Activated T-helper 1 cell treated with anti-CD3 and anti-CD28 coated beads, Interleukin-12 subunit alpha, Interleukin-12 subunit beta, Interleukin-2, Interleukin-4 antibody, amounts not matched to agents 30 ng/mL and 10 ng/mL and 1 ng/mL, durations not matched to agents 14 hours and 24 hours and 36 hours (primary cell): ENCODE measurements around the gene PWWP2B. TPM values are rescaled to one million over a fixed set of nuclear protein-coding genes. Genes with fewer than 3 reads are reported as not detected.
A peak's percentile ranks its signal among the peaks of the same experiment; 100 is the strongest.

Experiments used
- DNase-seq: peaks from one replicate; pipeline ENCODE4 v3.0.0; 2021; ENCODE audit warnings: low spot score
- H3K27ac Mint-ChIP-seq: one replicate; pipeline ENCODE4 v1.8.0; 2021; ENCODE audit warnings: mild to moderate bottlenecking, mixed read lengths
- H3K27me3 Mint-ChIP-seq: one replicate; pipeline ENCODE4 v1.8.0; 2022; ENCODE audit warnings: mild to moderate bottlenecking, moderate library complexity, mixed read lengths; ENCODE audit not compliant: insufficient read depth
- H3K36me3 Mint-ChIP-seq: one replicate; pipeline ENCODE4 v1.8.0; 2021; ENCODE audit warnings: low read depth, mixed read lengths
- H3K4me1 Mint-ChIP-seq: one replicate; pipeline ENCODE4 v1.8.0; 2021; ENCODE audit warnings: low read depth, mixed read lengths
- H3K4me3 Mint-ChIP-seq: one replicate; pipeline ENCODE4 v1.8.0; 2021; ENCODE audit warnings: mild to moderate bottlenecking, moderate library complexity, mixed read lengths
- H3K9me3 Mint-ChIP-seq: one replicate; pipeline ENCODE4 v1.8.0; 2021; ENCODE audit warnings: mixed read lengths
- intact Hi-C: fragments of 100-400 bp; cut with micrococcal nuclease; formaldehyde crosslinking; loops from one replicate; pipeline ENCODE4 v1.15.1; 2024
- total RNA-seq: library from RNA; stranded (reverse); gene quantifications from 2 replicates; pipeline ENCODE4 v1.2.3, GENCODE V29; 2022

PWWP2B gene
- total RNA-seq, 1 donor from 2014 or later, result 4.1 TPM

DNA sequence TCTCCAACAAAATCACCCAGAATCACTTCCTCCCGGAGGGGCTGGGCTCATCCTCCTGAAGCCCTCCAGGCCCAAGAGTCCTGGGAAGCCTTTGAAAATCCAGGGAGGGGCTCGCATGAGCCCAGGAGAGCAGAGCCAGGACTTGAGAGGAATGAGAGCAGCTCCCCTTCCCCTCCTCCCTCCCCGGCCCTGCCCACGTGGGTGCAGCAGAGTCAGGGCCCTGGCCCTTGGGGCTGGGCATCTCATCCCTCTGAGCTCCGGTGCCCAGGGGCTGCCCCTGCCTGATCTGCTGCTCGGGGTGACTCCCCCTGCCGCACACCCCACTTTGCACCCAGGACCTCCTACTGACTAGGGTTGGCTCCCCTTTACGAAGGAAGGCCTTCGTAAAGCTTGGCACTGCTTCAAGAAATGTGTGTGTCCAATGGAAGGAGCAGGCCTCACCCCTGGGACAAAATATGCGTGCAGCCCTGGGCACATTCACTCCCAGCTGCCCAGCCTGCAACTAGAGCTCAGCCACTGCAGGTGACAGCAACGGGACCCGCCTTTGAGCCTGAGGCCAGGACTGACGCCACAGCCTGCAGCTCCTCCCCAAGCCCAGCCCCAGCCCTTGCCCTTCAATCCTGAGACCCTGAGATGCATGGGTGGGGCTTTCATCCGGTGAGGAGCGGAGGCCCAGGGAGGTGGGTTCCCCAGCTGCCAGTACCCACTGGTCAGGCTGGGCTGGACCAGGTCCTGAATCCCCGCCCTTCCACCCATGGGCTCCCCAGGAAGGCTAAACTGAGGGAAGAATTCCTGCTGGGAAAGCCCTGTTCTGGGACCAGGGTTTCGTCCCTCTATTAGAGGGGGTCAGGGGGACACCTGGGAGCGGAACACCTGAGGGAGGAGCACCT is 21.8 kb downstream of the PWWP2B start:
- Mint-ChIP-seq H3K27ac (no peak overlapping the region), H3K4me1 (peaks cover 5% of the 10 kb centered on the region), H3K9me3 (no peaks in the 10 kb centered on the region), H3K36me3 (peaks cover 5% of the 10 kb centered on the region), H3K4me3 (no peak overlapping the region), H3K27me3 (no peaks in the 10 kb centered on the region)
- no peak for DNase-seq
- intact Hi-C loops, result no loop called here

DNA sequence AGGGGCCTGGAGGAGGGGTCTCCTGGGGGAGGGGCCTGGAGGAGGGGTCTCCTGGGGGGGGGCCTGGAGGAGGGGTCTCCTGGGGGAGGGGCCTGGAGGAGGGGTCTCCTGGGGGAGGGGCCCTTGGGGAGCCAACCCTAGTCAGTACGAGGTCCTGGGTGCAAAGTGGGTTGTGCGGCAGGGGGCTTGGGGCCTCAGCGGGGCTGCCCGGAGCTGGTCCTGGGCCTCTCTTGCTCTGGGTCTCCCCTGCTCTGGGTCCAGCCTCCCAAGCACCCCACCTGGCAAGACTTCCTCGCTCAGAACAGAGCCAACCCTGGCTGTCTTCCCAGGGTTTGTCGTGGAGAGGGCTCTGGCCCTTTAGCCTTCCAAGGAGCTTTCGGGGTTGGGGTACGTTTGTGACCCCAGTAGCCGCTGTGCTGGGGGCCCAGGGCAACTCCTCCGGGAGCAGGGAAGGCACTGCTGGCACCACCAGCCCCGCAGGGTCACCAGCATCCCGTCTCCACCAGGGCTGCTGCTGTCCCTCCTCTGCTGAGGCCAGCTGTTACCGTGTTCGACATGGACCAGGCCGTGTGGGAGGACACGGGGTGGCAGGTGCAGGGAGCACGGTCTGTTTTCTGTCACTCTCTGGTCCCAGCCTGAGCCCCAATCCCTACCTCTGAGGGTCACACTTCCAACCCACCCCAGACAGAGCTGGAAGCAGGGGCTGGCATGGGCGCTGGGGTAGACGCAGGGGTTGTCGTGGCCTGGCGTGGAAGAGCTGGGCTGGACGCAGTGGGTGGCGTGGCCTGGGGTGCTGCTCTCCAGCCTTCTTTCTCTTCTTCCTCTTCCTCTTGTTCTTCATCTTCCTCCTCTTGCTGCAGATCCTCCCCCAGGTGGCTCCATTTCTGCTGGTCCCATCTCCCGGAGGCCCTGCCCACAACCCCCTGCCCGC is 22.8 kb downstream of the PWWP2B start:
- Mint-ChIP-seq H3K9me3 (no peaks in the 10 kb centered on the region), H3K27me3 (no peaks in the 10 kb centered on the region), H3K4me1 (peaks cover 5% of the 10 kb centered on the region), H3K4me3 (no peak overlapping the region), H3K36me3 (peaks cover 5% of the 10 kb centered on the region), H3K27ac (no peak overlapping the region)
- intact Hi-C loops, result no loop called here
- DNase-seq, result no peak

DNA sequence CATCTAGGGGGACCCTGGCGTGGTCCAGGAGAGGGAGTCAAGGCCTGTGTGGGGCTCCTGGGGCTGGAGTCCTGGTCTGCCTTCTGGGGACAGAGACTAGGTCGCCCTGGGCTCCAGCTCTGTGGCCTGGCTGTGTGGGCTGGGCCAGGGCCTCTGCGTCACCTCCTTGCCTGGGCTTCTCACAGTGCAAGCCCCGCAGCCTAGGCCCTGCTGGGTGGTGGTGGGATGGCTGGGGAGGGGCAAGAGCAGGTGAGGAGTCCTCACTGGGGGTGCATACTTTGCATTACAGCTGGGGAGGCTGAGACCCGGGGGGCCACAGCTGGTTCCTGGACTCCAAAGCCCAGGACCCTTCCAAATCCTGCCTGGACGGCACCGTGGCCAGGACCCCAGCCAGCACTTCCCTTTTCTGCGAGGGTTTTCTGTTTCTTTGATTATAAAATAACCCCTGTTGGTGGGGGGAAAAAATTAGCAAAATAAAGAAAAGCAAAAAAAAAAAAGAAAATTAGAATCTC is 23.5 kb downstream of the PWWP2B start:
- DNase-seq, result no peak
- intact Hi-C loops, result no loop called here
- peaks cover under 1% of the 10 kb centered on the region for H3K36me3 Mint-ChIP-seq
- no peaks in the 10 kb centered on the region for H3K9me3 Mint-ChIP-seq
- H3K27me3 Mint-ChIP-seq, result no peaks in the 10 kb centered on the region
- no peak overlapping the region for H3K4me3 Mint-ChIP-seq
- no peak overlapping the region for H3K27ac Mint-ChIP-seq
- H3K4me1 Mint-ChIP-seq, result peaks cover 5% of the 10 kb centered on the region

DNA sequence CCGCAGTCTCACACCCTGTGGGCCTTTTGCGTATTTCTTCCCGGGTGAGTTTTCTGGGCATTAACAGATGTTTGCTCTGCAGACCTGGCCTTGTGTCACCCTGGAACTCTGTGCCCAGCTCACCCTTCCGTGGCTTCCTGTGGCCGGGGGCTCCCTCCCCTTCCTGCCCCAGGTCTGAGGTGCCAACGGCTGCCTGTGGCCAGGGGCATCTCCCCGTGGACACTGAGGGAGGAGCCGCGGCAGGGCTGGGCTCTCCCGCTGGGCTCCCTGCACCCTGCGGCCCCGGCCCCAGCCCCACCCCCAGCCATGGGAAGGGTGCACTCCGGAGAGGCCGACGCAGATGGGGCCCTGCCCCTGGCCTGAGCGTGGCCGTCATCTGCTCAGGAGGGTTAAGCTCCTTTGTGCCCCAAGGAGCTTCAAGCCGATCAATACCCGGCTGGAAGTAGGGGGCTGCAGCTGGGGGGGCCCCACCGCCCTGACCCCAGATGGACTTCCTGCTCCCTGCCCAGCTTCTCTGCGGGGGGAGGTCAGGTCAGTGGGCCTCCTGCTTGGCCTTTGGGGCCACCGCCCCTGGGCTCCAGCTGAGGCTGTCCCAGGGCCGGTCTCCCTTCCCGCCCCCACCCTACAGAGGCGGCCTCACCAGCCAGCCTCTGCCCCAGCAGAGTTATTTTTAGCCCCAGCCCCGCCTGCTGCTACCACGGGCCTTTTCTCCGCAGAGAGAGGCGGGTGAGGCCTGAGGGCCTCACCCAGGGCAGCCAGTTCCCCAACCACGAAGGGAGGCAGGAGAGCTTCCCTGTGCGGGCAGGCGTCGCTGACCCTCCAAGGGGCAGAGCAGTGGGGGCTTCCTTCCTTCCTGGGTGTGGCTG is 24.2 kb downstream of the PWWP2B start:
- Mint-ChIP-seq H3K9me3 (no peaks in the 10 kb centered on the region), H3K4me3 (no peak overlapping the region), H3K27me3 (no peaks in the 10 kb centered on the region), H3K27ac (no peak overlapping the region), H3K36me3 (no peaks in the 10 kb centered on the region), H3K4me1 (peaks cover 5% of the 10 kb centered on the region)
- intact Hi-C loops, result no loop called here
- no peak for DNase-seq

DNA sequence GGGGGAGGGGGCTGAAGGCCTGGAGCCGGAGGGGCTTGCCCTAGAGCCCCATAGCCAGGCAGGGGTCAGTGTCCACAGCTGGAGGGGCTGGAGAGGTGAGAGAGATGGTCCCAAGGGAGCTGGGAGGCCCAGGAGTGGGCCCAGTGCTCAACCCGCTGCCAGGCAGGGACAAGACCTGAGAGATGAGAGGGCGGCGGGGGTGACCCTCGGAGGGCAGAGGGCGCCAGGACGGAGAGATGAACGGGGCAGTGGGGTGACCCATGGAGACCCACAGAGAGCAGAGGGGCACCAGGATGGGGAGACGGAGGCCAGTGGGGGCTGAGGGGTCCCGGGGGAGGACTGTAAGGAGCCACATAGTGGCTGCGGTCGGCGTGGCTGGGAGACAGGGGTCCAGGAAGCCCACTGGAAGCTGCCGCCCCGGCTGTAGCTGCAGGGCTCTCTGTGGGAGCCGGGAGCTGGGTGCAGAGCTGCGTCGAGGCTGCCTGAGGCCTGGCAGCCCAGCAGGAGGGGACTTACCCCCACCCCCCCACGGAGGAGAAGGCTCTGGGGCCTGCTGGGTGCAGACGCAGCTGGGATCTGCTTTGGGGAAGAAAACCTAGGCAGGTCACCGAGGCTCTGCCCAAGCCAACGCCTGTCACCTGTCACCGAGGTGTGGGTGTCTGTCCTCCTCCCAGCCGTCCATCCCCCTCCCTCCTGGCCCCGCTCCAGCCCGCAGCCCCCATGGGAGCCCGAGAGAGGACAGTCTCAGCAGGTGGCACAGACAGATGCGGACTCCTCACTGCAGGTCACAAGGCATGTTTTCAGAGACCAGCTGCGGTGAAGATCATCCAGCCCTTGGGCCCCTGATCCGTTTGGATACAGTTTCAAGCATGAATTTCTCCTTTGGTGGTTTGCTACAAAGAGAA is 25.1 kb downstream of the PWWP2B start:
- no peak overlapping the region for H3K27ac Mint-ChIP-seq
- H3K9me3 Mint-ChIP-seq, result no peaks in the 10 kb centered on the region
- no peaks in the 10 kb centered on the region for H3K27me3 Mint-ChIP-seq
- DNase-seq, result no peak
- H3K4me1 Mint-ChIP-seq, result peaks cover 5% of the 10 kb centered on the region
- H3K36me3 Mint-ChIP-seq, result no peaks in the 10 kb centered on the region
- intact Hi-C loops, result loop anchor here (2.0 kb wide), 1 partner anchor 25 kb away; no protein-coding TSS in a partner anchor
- H3K4me3 Mint-ChIP-seq, result no peak overlapping the region

DNA sequence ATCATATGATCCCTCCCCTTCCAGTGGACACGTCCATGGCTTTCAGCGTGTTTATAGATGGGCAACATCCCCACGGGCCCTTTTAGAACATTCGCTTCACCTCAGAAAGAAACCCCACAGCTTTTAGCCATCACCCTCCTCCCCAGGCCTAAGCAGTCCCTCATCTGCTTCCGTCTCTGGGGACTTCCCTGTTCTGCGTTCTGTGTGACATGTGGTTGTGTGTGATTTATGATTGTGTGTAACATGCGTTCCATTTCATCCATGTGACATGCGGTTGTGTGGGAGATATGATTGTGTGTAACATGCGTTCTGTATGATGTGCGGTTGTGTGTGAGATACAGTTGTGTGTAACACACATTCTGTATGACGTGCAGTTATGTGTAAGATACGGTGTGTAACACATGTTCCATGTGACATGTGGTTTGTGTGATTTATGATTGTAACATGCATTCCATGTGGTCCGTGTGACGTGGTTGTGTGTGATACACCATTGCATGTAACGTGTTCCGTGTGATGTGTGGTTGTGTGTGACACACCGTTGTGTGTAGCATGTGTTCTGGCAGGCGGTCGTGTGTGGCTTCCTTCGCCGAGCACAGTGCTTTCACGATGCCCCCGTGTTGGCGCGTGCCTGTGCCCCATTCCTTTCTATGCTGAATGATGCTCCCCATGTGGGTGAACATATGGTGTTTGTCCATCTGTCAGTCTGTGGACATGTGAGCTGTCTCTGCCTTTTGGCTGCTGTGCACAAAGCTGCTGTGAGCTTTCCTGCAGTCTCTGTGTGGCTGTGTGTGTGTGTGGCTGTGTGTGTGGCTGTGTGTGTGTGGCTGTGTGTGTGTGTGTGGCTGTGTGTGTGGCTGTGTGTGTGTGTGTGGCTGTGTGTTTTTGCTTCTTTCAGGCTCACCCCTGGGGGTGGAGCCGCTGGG is 26.2 kb downstream of the PWWP2B start:
- H3K36me3 Mint-ChIP-seq, result no peaks in the 10 kb centered on the region
- H3K4me3 Mint-ChIP-seq, result no peak overlapping the region
- peaks cover 5% of the 10 kb centered on the region for H3K4me1 Mint-ChIP-seq
- intact Hi-C loops, result loop anchor here (2.0 kb wide), 1 partner anchor 24 kb away; no protein-coding TSS in a partner anchor
- DNase-seq, result no peak
- peak overlapping the region; percentile 7 for H3K27ac Mint-ChIP-seq
- H3K9me3 Mint-ChIP-seq, result no peaks in the 10 kb centered on the region
- H3K27me3 Mint-ChIP-seq, result no peaks in the 10 kb centered on the region

DNA sequence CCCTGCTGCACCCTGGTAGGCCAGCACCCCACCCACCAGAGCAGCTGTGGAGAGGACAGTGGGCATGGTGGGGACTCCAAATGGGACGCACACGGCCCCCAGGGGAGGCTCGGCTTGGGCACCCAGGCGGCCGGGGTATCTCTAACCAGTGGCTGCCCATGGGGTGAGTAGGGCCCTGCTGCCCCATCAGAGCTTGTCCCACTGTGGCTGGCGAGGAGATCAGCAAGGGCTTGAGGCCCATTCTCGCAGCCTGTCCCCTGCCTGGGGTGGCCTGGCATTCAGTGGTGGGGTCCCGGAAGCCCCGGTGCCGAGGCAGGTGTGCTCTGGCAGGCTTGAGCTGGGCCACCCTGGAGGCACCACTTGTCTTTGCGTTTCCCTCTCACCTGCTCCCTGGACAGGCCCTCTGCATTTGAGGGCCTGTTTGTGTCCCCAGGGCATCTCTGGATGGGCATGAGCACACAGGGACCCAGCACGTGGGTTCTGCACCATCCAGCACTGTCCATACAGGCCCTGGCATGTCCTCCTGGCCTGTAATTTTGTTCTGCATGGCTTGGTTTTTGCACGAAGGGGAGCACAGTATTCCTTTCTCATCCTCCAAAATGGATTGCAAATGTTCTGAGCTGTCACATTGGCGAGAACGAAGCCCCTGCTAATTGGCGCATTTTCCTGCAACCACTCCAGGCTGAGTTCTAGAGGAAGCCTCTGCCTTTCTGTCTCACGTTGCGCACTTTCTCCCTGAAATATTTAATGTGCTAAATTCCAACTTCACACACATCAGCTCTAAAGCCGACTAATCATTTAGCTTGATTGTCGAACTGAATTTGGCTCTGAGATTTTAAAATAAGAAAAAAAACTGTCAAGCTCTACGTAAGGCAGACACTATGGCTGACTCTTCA is 27.2 kb downstream of the PWWP2B start:
- H3K4me1 Mint-ChIP-seq, result peaks cover 5% of the 10 kb centered on the region
- intact Hi-C loops, result loop anchor here (2.0 kb wide), 1 partner anchor 23 kb away; no protein-coding TSS in a partner anchor
- H3K4me3 Mint-ChIP-seq, result no peak overlapping the region

DNA sequence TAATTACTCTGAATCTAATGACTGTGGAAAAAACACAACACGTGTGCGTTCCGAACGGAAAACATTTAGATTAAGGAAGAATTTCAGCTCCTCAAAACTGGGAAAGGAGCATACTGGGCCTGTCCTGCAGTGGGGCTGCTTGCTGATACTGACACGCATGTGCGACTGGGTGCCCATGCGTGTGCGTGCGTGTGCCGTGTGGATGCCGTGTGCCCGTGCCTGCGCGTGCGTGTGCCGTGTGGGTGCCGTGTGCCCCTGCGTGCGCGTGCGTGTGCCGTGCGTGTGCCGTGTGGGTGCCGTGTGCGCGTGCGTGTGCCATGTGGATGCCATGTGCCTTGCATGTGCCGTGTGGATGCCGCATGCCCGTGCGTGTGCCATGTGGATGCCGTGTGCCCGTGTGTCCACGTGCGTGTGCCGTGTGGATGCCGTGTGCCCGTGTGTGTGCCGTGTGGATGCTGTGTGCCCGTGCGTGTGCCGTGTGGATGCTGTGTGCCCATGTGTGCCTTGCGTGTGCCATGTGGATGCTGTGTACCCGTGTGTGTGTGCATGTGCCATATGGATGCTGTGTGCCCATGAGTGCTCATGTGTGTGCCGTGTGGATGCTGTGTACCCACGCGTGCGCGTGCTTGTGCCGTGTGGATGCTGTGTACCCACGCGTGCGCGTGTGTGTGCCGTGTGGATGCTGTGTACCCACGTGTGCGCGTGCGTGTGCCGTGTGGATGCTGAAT is 28.2 kb downstream of the PWWP2B start:
- intact Hi-C loops, result no loop called here
- H3K9me3 Mint-ChIP-seq, result no peaks in the 10 kb centered on the region
- H3K27me3 Mint-ChIP-seq, result no peaks in the 10 kb centered on the region
- no peak overlapping the region for H3K27ac Mint-ChIP-seq
- peaks cover 8% of the 10 kb centered on the region for H3K4me1 Mint-ChIP-seq
- no peak for DNase-seq
- H3K4me3 Mint-ChIP-seq, result no peak overlapping the region
- no peaks in the 10 kb centered on the region for H3K36me3 Mint-ChIP-seq

More for the DNA sequence above, 27.2 kb downstream of the PWWP2B start:
- Mint-ChIP-seq H3K27ac (no peak overlapping the region), H3K36me3 (no peaks in the 10 kb centered on the region), H3K27me3 (no peaks in the 10 kb centered on the region), H3K9me3 (no peaks in the 10 kb centered on the region)
- no peak for DNase-seq

DNA sequence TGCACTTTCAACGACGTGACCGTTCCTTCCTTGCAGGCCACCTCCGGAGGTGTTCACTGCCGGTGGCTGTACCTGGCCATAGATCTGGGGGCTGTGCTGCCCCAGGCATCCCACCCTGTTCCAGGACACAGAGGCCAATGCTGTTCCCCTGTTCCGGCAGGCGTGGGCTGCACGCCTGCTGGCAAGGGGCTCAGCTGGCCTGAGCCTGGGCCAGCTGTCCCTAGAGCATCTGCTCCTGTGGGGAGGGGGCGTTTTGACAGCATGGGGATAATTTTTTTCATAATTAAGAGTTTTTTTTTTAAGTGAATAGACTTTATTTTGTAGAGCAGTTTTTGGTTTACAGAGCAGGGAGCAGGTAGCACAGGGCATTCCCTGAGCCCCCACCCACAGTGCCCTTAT is 28.8 kb downstream of the PWWP2B start:
- H3K27ac Mint-ChIP-seq, result no peak overlapping the region
- no peak overlapping the region for H3K4me3 Mint-ChIP-seq
- H3K4me1 Mint-ChIP-seq, result peaks cover 11% of the 10 kb centered on the region
- no peaks in the 10 kb centered on the region for H3K27me3 Mint-ChIP-seq
- DNase-seq, result no peak
- H3K9me3 Mint-ChIP-seq, result no peaks in the 10 kb centered on the region
- no peaks in the 10 kb centered on the region for H3K36me3 Mint-ChIP-seq
- intact Hi-C loops, result no loop called here
